ENCODE measurements around the gene RSPH1.

The RSPH1 gene

DNA sequence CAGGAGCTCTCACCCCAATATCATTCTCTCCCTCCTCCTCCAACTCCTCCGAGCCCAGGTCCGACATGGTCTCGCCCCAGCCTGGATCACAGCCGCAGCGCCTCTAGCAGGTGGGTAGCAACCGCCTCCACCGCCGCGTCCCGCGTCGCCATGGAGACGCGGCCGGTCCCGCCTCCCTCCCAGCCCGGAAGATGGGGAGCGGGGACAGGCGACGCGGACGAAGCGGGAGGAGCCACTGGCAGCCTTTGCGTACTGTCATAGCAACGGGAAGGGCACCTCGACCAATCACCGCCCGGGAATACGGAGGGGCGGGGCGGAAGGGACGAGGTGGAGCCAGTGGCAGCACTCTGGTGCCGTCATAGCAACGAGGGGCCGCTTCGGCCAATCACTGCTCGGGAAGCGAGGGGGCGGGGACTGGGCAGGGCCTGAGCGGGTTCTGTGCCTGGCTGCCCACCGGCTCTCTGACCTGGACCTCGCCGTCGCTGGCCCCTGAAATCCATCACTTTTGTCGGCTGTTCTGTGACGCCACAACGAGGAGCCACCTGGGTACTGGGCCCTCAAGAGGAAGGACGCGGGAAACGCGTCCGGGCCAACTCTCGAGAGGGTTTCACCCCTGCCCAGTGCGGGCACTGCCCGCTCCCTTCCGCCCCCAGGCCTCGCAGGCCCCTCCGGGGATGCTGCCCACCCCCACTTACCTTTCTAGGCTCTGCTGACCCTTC is at the start of gene RSPH1:
TSS of gene RSPH1 (minus strand) at position 105 of the 719 bp plus-strand sequence. CDS start at position 67, 38 bp downstream.
- DNase-seq: peak; percentile 100

DNA sequence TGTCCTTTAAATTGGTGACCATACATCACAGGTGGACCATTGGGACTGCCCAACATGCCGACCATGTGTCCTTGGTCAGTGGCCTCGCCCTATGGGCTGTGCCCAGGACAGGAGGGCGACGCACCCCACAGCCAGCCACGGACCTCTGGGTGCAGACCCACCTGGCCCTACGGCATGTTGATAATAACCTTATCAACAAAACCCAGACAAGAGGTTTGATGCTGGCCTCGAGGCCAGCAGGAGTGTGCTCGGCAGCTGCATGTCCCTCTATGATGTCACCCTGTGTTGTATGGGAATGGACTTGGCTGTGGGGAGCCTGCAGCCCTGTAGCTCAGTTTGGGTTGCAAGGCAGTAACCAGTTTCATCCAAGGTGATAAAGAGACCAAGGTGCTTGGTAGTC is 49.7 kb upstream of the RSPH1 start:
- no peak for DNase-seq

DNA sequence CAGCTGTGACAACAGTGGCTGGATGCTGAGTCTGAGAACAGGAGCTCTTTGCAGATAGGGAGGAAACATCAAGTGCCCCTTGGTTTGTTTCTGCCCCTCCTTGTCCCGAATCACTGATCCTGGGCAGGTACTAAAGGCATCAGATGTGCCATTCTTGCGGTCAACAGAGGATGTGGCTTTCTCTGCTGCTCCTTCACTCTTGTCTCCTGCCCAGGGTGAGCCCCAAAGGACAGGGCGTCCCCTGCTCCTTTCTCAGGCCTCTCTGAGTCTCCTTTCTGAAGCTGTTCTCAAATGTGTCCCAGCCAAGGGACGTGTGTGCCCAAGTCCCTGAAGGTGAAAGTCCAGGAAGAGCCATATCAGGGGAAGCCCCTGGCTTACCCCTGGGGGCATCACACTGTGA is 49.3 kb upstream of the RSPH1 start:
- no peak for DNase-seq

DNA sequence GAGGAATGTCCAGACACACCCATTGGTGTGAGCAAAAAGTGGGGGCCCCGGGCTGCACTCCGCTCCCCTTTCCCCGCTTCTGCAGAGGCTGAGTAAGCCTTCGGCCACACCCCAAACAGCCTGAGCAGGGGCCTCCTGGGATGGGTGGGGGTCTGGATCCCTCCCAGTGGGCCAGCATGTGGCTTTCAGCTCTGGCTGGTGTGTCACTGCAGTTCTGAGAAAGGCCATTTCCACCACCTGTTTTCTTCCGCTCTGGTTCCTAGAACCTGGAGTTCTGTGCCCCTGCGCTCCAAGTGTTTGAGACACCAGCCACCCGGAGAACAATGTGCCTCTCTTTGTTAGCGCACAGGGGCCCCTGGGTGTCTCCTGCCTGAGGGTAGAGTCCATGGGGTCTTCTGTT is 48.5 kb upstream of the RSPH1 start:
- DNase-seq: no peak

DNA sequence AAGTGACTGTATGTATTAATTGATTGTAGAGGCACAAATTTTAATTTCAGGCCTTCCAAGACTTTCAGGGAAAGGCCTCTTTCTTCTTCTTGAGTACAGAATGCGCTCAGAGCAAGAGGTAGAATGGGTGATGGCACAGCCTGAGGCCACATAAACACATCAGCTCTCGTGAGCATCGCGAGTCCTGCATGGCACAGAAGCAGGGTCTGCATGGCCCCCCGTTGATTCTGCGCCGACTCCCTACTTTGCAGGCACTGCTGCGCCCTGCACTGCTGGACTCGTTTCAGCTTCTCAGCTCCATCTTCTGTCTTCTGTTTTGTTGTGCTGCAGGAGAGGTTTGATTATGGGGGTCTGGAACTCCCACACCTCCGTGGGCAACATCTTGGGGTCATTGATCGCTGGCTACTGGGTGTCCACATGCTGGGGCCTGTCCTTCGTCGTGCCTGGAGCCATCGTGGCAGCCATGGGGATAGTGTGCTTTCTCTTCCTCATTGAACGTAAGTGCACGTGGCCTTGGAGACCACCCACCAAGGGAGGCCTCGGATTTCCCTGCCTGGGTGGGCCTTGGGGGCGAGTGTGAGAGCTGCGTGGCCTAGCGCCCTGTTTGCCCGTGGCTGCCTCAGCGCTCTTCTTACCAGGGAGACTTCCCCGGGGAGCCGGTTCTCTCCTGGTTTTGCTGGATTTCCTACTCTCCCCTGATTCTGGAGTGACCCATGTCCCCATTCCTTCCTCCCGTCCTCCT is 47.3 kb upstream of the RSPH1 start:
- DNase-seq: no peak

DNA sequence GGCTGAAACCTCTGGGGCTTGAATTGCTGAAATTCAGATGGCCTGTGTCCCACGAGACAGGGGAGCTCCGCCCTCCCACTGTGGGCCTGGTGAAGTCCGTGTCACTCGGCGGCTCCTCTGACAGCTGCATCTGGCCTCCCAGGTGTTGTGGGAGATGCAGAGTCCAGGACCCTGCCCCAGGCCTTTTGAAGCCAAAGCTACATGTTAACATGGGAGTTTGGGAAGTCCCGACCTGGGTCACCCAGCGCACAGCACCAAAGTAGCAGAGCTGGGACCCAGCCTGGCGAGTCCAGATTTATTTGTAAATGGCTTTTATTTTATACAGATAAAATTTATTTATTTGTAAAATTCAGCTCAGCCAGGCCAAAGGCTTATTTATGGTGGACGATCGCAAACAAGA is 46.6 kb upstream of the RSPH1 start:
- DNase-seq: no peak

DNA sequence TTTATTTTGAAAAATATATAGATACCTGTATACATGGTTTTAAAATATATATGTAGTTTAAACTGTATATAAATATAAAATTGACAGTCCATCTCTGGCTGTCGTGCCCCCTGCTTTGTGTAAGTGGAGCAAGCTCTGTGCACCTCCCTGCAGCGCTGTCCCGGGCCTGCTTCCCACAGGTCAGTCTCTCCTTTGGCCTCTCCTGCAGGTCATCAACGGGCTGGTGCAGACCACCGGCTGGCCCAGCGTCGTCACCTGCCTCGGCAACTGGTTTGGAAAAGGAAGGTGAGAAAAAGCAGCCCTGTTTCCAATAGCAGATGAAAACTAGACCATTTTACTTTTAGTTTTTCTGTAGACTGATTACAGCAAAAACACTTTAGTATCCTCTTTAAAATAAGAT is 46.2 kb upstream of the RSPH1 start:
- DNase-seq: no peak

DNA sequence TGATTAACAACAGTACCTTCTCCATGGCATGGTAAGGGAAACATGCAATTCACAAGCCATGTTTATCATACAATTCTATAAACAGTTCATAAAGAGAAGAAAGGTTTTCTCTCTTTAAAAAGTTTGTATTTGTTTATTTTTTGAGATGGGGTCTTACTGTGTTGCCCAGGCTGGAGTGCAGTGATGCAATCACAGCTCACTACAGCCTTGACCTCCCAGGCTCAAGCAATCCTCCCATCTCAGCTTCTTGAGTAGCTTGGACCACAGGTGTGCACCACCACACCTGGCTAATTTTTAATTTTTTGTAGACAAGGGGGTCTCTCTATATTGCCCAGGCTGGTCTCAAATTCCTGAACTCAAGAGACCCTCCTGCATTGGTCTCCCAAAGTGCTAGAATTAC is 45.6 kb upstream of the RSPH1 start:
- DNase-seq: no peak

DNA sequence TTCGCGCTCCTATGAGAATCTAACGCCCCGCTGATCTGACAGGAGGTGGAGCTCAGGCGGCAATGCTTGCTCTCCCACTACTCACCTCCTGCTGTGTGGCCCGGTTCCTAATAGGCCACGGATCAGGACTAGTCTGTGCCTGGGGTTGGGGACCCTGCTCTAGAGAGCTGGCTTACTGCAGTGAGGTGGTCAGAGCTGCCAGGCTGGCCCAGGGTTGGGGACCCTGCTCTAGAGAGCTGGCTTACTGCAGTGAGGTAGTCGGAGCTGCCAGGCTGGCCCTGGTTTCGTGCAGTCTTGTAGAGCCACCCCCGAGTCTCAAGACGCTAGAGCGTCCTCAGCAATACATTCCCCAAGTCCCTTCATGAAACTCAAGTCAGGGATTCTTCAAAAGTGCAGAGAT is 45.1 kb upstream of the RSPH1 start:
- DNase-seq: no peak

DNA sequence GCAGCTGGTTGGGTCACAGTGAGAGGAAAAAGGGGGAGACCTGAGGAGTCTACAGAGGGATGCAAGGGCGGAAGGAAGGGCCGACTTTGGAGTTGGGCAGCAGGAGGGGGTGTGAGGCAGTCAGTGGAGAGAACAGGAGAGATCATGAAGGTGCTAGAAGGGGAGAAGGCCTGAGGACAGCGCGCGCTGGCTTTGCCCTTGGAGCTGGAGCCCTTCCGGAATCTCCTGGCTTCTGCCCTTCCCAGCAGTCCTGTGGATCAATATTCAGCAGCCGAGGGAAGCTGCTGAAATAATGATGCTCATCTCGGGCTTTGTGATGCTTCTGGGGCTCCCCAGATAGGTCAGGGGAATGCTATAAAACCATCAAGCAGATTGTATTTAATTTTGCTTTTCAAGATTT is 44.4 kb upstream of the RSPH1 start:
- no peak for DNase-seq

DNA sequence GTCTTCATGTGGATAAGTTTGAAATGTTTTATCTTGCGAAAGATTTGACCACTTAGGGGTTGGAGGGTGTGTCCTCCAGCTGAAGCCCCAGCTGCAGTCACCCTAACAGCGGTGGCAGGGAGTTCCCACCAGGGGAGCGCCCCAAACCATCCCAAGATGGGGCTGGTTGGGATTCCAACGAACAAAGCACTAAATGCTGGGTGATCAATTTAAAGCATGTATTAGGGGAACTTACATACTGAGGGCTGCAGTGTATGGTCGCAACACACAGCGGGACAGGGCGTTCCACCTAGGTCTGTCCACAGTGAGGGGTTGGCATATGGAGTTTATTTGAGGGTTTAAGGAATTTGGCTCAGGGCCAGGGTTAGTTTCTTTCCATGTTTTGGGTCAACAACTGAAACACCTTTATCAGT is 43.9 kb upstream of the RSPH1 start:
- DNase-seq: no peak

DNA sequence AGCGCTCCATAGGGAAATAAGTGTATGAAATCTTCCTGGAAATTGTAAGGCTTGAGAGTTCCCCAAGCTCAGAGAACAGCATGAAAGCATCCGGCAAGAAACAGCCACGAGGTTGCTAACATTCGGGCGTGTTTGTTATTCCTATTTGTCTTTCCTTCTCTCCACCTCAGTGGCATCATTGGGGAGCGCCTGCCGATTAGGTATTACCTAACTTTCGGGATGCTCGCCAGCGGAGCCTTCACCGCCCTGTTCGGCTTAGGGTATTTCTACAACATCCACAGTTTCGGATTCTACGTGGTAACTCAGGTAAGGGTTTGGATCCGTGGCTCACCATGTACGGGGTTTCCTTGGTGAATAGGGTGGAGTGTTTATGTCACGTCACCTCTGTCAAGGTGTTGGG is 43.3 kb upstream of the RSPH1 start:
- DNase-seq: no peak

DNA sequence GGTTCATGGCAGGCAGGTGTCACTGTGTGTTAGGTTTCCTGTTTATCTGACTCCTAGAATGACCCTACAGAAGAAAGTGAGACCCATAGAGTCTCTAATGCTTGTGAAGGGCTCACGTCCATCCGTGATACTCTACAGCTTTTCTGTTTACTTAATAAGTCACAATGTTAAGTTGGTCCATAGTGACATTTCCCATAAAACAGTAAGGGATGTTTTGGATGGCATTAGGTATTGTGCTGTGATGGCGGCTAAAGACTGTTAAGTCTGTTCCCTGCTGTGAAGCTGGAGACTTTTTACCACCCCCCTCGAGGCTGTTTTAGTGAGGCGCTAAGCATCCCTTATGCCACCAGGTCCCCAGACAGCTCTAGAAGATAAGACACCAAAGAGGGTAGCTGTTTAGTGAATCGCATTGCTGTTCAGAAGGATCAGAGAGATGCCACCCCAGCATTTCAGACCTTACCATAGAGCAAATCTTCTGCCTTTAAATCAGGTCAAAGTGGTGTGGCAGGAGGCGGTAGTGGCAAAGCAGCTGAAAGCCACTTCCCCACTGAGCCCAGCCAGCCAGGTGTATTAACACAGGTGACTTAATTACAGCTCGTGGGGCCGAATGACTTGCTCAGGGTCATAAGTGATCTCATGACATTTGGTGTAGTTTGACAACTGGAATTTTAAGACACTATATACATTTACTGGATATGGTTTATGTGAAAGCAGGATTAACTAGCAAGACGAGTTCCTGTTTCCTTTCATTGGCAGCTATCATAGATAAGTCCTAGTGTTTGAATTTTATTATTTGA is 42.7 kb upstream of the RSPH1 start:
- no peak for DNase-seq

DNA sequence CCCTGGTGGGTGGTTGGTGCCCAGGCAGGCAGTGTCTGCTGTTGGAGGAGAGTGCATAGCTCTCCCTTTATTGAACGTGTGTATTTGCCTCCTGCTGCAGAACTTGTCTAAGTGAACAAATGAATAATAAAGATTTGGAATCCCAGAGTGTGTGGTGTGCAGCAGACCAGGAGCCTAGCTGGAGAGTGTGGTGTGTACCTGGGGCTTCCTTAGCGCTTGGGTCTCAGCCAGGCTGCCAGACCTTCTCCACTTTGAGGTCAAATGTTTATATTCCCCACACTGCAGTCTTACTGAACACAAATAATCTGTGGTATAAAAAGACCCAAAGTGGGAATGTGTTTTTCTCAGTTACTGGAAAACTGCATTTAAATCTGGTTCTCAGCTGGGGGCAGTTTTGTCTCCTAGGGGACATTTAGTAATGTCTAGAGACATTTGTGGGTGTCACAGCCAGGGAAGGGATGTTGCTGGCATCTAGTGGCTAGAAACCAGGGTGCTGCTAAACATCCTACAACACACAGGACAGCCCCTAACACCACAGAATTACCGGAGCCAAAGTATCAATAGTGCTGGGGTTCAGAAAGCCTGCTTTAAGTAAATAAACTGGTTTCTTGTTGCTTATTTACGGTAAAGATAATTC is 41.2 kb upstream of the RSPH1 start:
- peak; percentile 30 for DNase-seq

DNA sequence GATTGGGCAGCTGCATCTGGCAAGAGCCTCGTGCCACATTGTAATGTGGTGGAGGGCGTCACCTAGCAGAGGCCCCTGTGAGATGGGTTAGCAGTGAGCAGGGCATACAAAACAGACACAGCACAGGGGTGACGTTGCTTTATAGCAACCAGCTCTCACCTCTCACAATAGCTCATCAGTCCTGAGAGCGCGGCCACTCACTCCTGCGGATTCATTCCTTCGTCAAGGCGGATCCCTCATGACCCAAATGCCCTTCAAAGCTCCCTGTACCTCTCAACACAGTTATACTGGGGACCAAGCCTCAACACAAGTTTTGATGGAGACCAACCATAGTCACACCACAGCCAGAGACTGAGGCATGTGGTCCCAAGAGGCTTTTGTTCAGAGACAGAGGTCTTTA is 40.6 kb upstream of the RSPH1 start:
- no peak for DNase-seq

DNA sequence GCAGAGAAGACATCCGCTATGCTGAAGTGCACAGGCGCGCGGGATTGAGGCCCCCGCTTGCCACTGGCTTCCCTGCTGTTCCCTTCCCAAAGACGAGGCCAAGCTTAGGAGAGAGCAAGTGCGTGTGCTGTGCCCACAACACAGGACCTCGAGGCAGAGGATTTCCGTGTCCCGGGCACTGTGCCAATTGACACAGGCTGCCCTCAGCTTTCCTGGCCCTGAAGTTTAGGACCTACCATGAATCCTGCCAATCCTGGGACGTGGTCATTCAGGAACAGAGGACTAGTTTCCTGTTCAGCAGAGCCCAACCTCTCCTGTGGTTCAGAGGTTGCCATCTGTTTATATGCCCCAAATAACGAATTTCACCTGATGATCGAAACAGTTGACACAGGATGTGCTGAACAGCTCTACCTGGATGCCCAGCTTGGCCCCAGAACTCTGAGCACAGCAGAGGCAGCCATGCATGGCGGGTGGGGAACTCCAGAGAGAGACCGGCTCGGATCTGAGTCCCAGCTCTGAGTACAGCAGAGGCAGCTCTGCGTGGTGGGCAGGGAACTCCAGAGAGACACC is 39.7 kb upstream of the RSPH1 start:
- no peak for DNase-seq

DNA sequence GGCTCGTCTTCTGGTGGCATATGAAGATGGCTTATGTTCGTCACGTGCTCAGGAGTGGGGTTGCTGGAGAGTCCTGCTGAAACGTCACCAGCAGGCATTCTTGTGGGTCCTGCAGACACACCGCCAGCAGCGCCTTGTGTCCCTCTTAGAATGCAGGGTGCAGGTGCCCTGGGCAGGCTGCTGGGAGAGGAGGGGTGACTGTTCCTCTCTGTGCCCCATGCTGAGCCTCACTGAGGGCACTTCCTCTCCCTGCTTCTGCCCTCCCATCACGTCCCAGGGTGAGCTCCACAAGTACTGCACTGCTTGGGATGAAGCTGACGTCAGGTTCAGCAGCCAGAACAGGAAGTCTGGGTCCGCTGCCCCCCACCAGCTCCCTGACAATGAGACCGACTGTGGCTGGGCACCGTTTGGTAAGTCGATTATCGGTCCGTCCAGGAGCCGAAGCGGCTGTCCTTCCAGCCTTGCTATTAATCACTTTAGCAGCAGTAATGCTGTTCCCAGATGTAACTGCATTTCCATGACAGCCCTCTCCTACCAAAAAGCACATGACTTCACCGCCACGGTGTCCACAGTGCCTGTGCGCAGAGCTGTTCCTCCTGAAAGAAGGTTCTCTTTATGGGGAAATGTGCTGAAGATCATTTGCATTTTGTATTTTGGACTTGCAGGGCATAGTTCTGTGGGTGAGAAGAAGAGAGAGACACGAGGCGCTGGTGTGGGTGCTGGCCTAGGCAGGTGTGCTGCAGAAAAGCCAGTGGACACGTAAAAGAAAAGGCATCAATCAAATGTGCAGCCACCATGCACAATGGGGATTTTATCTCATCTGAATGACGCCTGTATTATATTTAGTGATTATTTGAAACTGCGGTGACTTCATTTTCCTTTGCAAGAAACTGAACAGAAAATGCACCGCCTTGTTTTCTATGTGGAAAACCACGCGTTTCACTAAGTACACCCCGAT is 38.7 kb upstream of the RSPH1 start:
- no peak for DNase-seq

DNA sequence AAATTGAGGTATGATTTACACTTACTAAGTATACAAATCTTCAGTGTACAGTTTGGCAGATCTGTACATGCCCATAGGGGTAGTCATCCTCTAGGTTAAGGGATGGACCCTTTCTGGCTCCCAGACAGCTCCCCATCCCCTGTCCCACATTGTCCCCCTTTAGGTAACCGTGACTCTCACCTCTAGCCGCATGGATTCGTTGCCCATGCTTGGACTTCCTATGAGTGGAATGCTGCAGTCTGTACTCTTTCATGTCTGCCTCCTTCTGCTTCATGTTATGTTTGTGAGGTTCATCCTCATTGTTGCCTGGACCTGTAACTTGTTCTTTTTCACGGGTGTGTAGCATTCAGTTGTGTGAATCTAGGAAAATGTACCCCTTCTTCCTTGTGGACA is 37.9 kb upstream of the RSPH1 start:
- DNase-seq: no peak

DNA sequence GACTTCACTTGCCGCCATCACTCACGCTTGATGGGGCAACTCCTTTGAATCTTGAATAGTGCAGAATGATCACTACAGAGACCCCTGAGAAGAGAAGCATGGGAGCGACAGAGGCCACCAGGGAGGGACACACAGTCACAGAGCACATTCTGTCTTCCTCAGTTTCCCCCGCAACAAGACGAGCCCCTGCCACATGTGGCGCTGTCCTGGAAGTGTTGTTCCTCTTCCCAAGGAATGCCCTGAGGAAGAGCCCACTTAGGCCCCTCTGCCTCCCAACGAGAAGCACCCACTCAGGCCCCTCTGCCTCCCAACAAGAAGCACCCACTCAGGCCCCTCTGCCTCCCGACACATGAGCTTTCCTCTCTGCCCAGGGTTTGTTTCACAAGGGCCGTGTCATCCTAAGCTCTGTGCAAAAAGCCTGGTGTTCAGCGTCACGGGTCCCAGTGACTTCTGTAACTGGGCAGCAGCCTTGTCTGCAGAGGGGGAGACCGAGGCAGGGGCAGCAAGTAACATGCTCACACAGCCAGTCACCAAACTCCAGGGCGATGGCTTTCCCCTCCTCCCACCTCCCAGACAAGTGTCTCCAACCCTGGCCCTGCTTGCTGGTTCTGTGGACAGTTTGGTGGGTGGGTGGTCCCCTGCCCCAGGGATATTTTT is 37.4 kb upstream of the RSPH1 start:
- DNase-seq: no peak

DNA sequence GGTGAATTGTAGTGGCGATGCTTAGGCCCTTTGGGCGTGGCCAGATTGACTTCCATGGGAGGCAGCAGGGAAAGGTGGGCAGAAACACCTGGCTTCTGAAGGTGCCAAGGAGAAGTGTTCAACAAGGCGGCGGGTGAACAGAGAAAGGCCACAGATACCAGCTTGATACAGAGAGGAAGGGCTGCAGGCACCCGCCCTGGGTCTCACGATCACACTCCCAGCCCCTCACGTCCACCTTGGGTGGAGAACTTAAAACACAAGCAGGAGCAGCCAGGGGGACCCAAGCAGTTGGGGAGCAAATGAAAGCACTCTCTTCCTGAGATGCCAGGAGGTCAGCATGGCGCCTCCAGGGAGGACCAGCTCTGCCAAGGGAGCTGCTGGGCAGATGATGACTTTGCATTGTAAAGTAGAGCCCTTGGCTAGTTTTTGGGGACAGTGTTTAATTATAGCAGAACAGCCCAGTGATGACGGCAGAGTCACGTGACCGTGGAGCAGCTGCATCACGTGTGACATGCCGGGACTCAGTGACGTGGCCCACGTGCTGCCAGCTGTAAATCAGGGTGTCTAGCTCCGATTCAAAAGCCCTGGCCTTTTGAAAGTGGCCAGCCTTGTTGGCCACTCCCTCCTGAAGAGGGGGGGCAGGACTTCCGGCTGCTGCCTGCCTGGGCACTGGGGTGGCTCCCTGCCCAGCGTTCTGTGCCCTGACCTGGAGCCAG is 36.6 kb upstream of the RSPH1 start:
- DNase-seq: no peak

DNA sequence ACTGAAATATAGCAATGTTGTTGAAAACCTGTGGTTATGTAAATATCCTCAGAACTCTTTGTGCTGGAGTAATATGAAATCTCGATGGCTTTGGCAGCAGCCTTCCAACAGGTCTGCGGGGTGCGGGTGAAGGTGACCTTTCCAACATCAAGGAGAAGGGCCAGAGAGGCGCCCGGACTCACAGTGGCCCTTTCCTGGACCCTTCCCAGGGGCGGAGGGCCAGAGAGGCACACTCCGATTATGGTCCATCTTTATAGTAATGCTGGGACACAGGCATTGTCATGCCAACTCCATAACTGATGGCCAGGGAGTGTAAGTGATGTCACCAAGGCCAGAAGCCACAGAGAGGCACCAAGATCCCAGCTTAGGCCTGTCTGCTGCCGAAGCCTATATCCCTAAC is 35.7 kb upstream of the RSPH1 start:
- DNase-seq: no peak
